Stimulated activated CD4-positive, alpha-beta T cell treated with anti-CD3 and anti-CD28 coated beads, Interleukin-4, amount 100 ng/mL, for 1 hour (primary cell): Measurements from ENCODE around the gene MACIR.

Source experiments
- DNase-seq: peaks from one replicate; pipeline ENCODE4 v3.0.0-alpha.2; 2020

MACIR gene

DNA sequence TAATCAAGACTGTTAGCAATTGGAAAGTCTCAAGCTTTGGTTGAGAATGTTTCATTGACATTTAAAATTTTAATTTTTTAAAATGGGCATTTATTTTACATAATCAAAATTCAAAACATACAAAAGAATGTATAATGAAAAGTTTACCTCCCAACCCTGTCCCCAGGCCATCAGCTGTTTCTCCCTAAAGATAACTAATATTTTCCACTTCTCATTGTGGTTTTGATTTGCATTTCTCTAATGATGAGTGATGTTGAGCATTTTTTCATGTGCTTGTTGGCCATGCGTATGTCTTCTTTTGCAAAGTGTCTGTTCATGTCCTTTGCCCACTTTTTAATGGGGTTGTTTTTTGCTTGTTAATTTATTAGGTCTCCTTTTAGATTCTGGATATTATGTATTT lies 11.4 kb upstream of the MACIR start:
- no peak for DNase-seq

DNA sequence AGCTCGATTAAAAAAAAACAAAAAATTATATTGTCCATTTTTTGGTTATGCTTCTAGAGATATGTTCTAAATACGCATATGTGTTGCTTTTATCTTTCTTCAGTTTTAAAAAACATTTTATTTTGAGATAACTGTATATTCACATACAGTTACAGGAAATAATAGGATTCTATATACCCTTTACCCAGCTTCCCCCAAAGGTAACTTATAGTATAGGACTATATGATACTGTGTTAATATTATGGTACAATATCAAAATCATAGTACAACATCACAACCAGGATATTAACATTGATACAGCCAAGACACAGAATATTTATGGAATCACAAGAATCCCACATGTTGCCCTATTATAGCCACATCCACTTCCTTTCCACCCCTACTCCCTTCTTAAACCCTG lies 9.5 kb upstream of the MACIR start:
- no peak for DNase-seq

DNA sequence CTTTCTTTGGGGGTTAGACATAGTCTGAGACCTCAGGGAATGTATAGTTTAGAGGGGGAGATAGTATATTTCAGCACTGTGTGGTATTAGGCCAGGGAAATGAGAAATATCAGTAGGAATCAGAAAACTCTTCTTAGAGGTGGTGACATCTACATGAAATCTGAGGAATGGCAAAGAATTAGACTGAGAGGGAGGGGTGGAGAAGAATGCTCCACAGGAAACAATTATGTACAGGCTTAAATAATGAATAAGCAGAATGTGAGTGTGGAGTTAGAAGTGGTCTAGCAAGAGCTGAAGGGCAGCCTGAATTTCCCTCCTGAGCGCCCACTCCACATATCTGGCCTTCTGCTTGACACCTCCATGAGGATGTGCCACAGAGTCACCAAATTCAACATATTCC lies 3.6 kb upstream of the MACIR start:
- no peak for DNase-seq

DNA sequence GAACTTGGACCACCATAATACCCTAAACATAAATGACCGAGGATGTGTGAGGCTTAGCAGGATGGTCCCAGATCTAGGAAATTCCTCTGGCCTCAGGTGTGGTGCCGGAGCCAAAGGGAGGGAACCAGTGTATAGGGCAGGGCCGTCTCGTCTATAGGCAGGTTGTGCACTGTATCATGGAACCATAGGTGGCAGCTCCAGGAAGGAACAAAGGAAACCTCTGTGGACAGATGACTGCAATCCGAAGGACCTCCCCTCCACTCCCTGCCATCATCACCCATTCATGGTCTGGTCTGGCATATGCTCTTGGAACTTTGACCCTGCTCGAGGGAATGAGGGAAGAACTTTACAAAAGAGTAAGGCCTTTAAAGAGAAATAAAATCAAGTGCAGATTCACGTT lies 2.9 kb upstream of the MACIR start:
- DNase-seq: no peak

DNA sequence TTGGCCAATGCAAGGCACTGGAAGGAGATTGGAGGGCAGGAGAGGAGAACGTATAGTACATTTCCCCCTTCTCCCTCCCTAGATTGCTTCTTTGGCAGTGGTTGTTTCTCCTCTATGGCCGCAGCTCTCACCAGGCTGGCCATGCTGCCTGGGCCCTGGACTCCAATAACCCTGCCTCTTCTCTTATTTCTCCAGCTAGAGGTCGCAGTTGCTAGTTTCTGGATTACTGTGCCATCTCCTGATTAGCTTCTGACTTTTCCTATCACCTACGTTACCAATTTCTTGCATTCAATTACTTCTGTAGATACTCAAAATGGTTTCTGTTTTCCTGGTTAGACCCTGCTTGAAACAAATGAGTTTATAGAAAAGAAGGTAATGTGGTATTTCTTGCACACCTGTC lies 2.4 kb upstream of the MACIR start:
- DNase-seq: no peak

DNA sequence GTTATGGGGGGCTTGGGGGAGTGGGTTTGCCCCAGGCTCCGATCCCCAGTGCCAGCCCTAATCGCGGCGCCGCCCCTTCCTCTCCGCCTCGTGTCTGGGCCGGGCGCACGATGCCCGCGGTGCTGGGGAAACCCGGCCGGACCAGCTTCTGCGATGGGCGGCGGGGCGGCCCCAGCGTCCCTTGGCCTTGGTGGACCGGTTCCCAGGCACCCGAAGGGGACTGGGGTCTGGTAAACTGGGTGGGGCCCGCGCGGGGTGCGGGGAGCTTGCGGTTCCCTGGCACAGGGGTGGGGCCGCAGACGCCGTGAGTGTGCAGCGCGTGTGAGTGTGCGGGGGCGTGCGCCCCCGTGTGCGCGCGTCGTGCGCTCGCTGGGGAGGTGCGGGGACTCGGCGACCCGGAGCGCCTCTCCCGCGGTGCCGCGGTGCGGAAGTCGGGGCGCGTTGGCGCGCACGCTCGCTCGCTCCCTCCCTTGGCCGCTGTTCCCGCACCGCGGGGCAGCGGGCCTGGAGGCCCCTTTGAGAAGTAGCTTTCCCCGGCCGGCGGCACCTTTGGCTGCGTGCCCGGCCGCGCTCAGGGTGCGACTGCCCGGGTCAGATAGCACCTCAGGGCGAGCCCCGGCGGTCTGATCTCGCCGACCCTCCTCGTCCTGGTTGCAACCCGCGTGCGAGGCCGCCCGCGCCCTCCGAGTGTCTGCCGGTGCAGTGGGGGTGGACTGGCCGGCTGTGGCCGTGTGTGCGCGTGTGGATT lies 568 bp downstream of the MACIR start:
- peak; percentile 63 for DNase-seq

DNA sequence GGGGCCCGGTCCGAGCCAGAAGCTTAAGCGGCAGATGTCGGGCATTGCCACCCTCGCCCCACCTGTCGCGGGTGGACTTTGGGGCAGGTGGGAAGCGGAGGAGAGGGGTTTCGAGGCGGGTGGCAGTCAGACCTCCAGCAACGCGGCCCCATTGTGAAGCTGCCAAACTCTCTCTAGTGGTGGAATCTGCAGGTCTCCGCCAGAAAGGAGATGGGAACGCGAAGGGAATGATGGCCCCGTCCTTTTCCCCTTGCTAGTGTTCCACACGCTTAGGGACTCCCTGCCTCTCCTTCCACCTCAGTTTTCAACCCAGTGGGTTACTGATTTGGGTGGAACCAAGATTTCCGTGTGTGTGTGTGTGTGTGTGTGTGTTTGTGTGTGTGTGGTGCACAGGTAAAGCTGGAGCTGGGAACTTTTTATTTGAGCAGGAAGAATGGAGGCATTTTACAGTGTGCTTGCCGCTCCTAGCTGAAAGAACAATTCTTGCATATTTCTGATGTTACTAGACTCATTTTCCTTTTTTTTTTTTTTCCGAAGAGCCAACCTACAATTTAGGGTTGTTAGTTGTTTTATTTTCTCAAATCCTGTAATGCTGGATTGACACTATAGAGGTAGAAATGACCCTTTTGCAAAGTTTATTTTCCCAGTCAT lies 1.3 kb downstream of the MACIR start:
- DNase-seq: no peak

DNA sequence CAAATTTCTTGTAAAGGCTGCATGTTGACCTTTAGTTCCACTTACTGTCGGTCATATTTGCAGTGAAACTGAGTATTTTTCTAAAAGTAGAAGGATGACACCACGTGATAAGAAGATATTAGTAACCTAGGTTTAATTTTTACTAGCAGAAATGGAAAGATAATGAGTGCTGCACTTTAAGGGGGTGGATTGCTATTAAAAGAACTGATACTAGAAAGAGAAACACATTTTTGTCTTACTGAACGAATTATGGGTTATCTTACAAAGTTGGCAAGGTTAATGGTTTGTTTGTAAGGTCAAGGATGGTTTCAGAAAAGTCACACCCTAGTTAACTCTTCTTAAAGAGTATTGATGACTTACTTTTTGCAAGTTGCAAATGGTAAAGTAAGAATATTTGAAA lies 2.4 kb downstream of the MACIR start:
- DNase-seq: no peak

DNA sequence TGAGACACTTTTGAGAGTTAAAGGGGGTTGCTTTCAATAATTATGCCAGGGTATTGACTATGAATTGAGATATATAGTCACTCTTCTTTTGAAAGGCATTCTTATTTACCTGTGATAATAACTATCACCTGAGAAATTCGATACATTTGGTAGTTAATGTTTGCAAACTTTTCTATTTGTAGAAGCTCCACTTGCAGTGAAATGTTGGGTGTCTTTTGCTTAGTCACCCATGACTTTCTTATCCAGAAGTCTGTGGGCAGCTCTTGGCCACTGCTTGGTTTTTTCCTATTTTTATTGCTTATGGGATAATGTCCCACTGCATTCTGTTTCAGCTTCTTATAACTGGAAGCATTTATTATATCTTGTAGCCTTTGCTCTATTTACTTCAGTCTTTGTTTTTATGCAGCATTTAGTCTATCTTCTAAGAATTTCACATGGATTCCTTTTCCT lies 3.9 kb downstream of the MACIR start:
- DNase-seq: no peak

DNA sequence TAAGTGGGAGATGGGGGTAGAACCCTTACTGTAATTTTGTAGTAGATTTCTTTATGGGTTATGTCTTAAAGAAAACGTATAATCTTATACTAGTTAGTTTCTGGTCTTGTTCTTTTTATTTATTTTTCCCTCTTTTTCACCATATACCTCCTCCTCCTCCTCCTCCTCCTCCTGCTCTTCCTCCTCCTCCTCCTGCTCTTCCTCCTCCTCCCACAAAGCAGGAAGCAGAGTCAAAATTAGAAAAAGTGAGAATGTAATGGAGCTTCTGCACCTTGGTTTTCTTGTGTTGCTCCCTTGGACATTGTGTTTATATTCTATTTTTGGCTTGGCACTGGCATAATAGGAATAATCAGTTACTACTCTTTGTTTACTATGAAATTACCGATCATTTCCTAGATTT lies 4.5 kb downstream of the MACIR start:
- DNase-seq: no peak

DNA sequence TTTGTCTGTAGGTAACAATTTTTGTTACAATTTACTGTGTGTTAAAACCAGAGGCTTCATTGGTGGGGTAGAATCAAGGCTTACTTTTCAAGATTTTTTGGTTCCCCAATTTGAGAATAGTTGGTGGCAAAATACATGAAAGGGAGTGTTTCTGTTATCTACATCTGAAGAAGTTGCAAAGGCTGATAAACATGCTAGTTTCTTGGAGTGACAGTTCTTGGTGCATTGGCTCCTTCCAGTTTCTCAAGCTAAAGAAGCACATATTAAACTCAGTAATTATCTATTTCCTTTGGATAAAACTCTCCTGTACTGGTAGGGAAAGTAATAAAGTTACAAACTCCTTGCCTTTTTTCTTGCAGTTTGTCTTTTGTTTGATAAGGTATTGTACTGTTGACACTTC lies 5.9 kb downstream of the MACIR start:
- no peak for DNase-seq

DNA sequence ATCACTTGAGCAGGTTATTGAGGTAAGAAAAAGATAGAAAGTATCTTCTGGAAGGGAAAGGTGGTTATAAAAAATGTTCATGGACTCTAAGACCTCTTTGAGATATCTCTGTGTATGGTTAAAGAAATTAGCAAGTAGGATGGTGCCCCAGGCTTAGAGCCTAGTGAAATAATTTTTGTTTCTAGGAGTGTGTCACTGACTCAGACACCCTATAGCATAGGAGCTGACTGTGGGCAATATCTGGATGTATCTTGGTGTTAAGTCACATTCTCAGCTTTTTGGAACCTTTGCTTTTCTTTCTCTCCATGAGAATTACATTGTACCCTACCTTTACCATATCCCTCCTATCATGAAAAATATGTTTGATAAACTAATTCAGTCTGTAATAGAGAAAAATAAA lies 12.0 kb downstream of the MACIR start:
- no peak for DNase-seq

DNA sequence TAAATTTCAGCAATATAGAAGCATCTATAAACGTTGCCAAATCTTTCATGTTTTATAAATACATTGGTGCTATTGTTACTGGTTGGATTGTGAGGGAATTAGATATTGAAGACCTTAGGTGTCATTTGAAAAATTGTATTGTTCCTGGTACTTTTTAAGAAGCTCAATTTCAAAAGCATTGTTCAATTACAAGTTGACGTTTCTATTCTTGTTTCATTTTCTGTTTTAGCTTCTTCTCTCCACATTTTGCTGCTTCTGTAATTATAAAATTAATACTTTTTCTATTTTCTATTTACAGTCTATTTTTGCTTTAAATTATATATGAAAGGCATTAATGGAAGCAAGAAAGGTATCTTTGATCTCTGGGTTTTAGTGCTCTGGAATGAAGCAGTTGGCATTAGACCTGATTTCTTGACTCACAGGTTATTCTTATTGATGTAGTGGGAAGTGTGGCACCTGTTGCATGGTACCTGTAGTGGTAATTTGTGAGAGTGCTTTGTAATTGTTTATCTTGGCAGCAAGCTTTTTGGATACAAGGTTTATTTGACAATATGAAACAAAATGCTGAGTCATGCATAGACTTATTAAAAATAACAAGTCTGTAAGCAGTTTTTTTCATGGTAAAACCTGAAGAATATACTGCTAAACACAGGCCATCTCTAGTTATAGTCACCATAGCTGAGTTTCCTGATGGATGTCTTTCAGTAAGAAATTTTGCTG lies 13.2 kb downstream of the MACIR start:
- no peak for DNase-seq

DNA sequence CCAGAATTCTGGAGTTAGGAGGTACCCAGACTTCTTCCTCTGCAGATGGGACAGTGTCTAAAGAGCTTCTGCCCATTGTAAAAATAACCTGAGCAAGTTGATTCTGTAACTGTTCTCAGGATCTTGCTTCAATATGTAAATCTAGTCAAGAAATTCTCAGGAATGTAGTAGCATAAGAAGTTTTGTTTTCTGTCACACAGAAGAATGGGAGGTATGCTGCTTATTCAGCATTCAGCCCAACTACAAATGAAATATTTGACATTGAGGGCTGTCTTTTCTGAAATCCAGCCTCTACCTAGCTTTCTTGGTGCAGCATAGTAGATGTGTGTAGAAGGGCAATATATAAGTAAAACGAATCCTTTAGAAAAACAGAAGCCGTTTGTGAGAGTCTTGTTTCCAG lies 13.8 kb downstream of the MACIR start:
- no peak for DNase-seq

DNA sequence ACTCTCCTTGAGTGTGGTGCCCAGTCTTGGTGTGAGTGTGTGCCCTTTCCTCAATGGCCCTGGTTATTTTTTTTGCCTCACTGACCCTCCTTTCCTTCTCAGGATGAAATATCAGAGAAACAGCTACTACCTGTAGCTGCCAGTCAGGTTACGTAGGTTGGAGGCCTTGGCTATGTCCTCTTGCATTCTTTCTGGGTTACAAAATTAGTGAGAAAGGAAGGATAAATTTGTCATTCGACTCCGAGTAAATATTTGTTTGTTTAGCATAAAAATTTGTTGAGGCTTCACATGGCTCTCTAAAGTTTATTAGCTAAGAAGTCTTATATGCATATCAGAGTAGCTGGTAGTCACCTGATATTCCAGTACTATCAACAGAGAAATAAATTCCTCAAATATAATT lies 15.4 kb downstream of the MACIR start:
- no peak for DNase-seq

DNA sequence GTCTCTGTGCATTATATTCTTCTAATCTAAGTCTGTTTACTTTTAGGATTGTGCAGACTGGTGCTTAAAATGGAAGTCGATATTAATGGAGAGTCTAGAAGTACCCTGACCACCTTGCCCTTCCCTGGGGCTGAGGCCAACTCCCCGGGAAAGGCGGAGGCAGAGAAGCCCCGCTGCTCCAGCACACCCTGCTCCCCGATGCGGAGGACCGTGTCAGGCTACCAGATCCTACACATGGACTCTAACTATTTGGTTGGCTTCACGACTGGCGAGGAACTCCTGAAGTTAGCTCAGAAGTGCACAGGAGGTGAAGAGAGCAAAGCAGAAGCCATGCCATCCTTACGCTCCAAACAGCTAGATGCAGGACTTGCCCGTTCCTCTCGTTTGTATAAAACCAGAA lies 17.3 kb downstream of the MACIR start:
- no peak for DNase-seq

DNA sequence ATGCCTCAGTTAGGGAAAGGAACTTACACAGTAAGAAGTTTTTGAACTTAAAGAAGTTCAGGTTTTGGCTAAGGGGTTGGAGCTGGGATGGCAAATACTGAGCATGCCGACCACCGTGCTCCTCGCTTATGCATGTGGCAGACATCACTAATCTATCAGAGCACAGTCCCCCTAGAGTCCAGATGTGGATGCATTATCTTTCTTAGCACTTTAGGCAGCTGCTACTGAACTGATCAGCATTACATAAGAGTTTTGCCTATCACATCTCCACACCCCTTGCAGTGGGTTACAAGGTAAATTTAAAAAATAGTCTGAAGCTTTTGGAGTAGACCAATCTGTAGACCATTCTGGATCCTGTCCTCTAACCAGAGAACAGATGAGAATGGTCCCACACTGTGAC lies 22.4 kb downstream of the MACIR start:
- DNase-seq: no peak

DNA sequence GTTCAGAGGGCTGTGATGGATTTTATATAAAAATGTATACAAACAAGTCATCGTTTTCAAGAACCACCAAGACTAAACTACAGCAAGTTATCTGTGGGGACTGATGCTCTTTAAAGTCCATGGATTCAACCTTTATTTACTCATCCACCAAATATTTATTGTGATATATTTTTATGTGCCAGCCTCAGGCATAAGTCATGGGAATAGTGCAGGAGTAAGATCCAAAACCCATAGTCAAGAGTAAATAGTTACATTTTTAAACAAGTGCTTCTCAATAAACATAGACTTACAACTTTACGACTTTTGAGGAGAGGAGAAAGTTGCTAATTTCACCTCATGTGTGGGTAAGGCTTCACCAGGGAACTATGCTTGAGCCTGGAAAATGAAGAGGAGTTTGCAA lies 24.6 kb downstream of the MACIR start:
- DNase-seq: no peak

DNA sequence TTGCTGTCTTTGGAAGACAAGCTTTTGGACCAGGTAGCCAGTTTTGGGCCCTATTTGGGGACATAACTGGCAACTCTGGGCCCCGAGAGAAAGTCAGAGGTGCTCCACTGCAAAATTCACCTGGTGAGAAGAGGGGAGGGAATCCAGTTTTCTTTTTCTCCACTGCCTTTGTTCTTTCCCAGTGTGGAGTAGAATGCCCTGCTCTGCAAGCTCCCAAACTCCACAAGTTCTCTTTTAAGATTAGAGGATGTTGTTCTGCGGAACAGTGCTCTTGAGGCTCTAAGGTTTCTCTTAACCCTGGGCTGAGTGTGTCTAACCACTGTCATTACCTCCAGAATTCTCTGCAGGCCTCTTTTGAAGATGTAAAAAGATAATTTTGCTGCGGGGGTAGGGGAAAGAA lies 25.3 kb downstream of the MACIR start:
- DNase-seq: no peak

DNA sequence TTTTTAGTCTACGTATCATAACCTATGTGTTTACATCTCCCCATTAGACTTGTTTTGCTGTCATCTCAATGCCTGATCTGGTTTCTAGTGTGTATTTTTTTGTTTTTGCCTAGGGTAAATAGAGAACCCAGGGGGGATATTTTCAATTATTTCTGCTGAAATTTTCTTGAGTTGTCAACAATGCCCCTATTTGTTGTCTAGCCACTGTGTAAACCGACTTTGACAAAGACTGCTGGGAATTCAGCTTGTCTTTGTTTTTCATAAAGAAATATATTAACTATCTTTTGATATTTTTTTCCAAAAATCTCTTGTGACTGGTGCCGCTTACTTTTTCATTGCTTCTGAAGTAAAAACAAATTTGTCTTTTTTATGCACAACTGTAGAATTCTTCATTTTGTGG lies 28.1 kb downstream of the MACIR start:
- no peak for DNase-seq

DNA sequence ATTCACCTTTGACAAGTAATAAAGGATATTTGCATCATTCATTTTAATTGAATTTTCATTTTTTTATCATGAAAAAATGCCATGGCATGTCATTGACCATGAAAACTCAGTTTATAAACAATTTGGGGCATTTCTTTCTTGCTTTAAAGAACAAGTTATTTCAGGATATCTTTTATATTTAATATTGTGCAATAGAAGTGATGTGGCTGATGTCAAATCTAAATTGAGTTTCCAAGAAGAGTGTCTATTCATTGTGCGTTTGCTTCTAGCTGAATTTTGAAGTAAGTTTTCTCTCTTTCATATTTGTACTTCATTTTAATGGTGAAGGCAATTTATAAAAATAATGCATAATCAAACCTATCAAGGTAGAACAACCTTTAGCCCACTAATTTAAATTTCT lies 30.5 kb downstream of the MACIR start:
- no peak for DNase-seq

DNA sequence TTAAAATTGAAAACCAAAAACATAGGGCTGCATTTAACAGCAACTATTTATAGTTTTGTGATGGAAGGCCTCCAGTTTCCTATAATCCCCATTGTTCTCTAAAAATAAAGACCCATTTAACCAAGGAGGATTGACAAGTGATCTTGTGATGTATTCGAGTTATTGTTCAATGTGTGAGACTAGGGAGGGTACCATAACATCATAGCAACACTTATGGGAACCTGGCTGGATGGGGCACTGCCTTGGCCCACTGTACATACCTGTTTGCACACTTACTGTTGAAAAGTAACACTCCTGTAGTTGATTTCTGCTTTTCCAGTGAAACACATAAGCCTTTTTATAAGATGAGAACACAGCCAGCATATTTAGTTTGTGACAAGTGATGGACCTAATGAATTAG lies 32.3 kb downstream of the MACIR start:
- no peak for DNase-seq

DNA sequence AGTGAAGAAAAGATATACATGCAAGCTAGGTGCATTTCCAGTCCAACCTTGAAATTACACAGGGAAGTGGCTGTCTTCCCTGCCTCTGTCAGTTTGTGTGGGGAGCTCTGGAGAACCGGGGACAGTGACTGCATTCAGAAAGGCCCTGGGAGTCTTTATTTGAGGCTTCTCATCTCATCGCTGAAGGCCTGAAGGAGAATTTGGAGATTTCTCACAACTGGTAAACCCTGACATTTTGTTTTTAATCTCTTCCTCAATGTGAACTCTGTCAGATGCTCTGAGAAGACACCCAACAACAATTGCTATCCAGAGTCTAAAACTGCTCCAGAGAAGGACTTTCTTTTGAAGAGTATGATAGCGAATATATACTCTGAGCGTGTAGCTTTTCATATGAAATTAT lies 33.0 kb downstream of the MACIR start:
- DNase-seq: no peak

DNA sequence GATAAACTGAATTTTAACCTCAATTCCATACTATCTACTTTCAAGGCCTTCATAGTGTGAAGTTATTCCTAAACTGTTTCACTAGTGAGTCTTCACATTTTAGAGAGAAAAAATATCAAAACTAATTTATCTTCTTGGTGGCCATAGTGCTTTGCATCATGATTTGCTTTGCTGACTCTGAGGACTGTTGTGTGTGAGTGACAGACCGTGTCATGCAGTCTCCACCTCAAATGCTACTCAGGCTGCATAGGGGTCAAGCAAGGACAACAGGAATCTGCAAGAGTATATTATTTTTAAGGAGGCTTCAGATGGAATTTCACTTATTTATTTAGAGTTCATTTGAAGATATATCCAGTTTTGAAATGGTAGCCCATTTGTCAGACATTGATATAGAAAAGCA lies 34.5 kb downstream of the MACIR start:
- DNase-seq: no peak
